ENCODE data around the gene TBC1D8B. TPM values are rescaled to one million over a fixed set of nuclear protein-coding genes. Genes with fewer than 3 reads are reported as not detected.

The TBC1D8B gene
- total and polyA plus RNA-seq, 2 of the 4 experiments (the other 2 are of a cell fraction) = 8.3 to 10.4 TPM

GRCh38 chrX:106899276-106899675 is 96.8 kb downstream of the TBC1D8B start:
- no peak overlapping the region for H3K23ac ChIP-seq (ENCODE audit: low read depth, low read length)
- DNase-seq = no peak
- no peaks in the 10 kb centered on the region for H4K20me1 ChIP-seq (ENCODE audit: insufficient read depth, low read length)
- no peak overlapping the region for H3K14ac ChIP-seq (replicated peaks; ENCODE audit: low read depth, low read length)
- no peak overlapping the region for H2BK5ac ChIP-seq (ENCODE audit: low read depth, low read length, poor library complexity, severe bottlenecking)
- no peak overlapping the region for H3K9ac ChIP-seq (ENCODE audit: low read depth, low read length)
- H4K91ac ChIP-seq (ENCODE audit: insufficient read depth, low read depth, low read length) = no peak overlapping the region
- H3K27ac ChIP-seq (ENCODE audit: insufficient read depth, low read length) = no peak overlapping the region
- no peak overlapping the region for H3K18ac ChIP-seq (ENCODE audit: low read depth, low read length)
- no peak overlapping the region for H3K4ac ChIP-seq (ENCODE audit: low read depth, low read length)
- H3K9me1 ChIP-seq (ENCODE audit: insufficient read depth, low read length) = peaks cover 11% of the 10 kb centered on the region; the same call in 1 of the 2 replicates
- no peak overlapping the region for H2AFZ ChIP-seq (replicated peaks; ENCODE audit: low read length, poor library complexity)
- no peaks in the 10 kb centered on the region for H3K79me1 ChIP-seq (ENCODE audit: low read depth in 1 of 2, low read length in 2 of 2)
- BruUV-seq (replicated peaks) = no TSS peak
- no peak overlapping the region for H3K4me2 ChIP-seq (ENCODE audit: low read depth, low read length)
- H3K27me3 ChIP-seq (ENCODE audit: control insufficient read depth, insufficient read depth, low read length) = peaks cover 11% of the 10 kb centered on the region
- H3K56ac ChIP-seq (ENCODE audit: extremely low read depth, insufficient read depth, low read length) = no peak overlapping the region
- H2AK9ac ChIP-seq (replicated peaks; ENCODE audit: low read depth, low read length, poor library complexity) = no peak overlapping the region
- in situ Hi-C loops (cut with MboI; ENCODE audit: low sequenced_read_pairs) (no loop called here), intact Hi-C loops (cut with micrococcal nuclease) (loop anchor here (10.0 kb wide), 6 partner anchors 126 to 996 kb away; partner anchors contain the start of genes PRPS1 and RBM41), dilution Hi-C loops (cut with HindIII; ENCODE audit: low sequenced_read_pairs, unreplicated experiment) (no loop called here)
- no peak overlapping the region for H2BK20ac ChIP-seq (ENCODE audit: low read depth, low read length)
- no peak for ATAC-seq (ENCODE audit: low read depth)
- H3K36me3 ChIP-seq (ENCODE audit: control insufficient read depth, insufficient read depth, low read length) = no peaks in the 10 kb centered on the region
- H2BK15ac ChIP-seq (ENCODE audit: low read depth, low read length) = no peak overlapping the region
- 17% methylated on average over 1 of the region's 2 CpGs; no CpG with 5 or more reads in 1 of the 2 experiments for WGBS, 2 experiments (ENCODE audit: extremely low coverage in 2 of 2, insufficient read length in 1 of 2)
- ChIA-PET CTCF (interaction anchor here (0.6 to 3.0 kb wide), 7 partner anchors 33 to 770 kb away, joined by 3 to 18 read pairs (median 3); no protein-coding TSS in a partner anchor), POLR2A (ENCODE audit: unreplicated experiment) (no interaction called here)
- no peak overlapping the region for H2BK120ac ChIP-seq (ENCODE audit: low read depth, low read length)
- no peak overlapping the region for H4K8ac ChIP-seq (ENCODE audit: low read depth in 2 of 2, low read length in 2 of 2)
- TF ChIP-seq CEBPB (IDR thresholded peaks at IDR 0.05; ENCODE audit: low read depth, low read length) = no peak
- H2AK5ac ChIP-seq (ENCODE audit: low read depth, low read length) = no peak overlapping the region
- 0 out of 2 replicates have a peak, but pooled peaks cover 3% of the 10 kb centered on the region for H3K4me1 ChIP-seq (ENCODE audit: control insufficient read depth, insufficient read depth, low read length)
- no peak overlapping the region for H3K4me3 ChIP-seq (ENCODE audit: insufficient read depth, low read depth, low read length)
- no peak overlapping the region for H4K5ac ChIP-seq (ENCODE audit: low read depth, low read length)
- no peaks in the 10 kb centered on the region for H3K9me3 ChIP-seq (ENCODE audit: control insufficient read depth, insufficient read depth, low read length)
